VCaP (cell line): Measurements from ENCODE around the gene ATP2C2.

ENCODE experiments used
- H3K27ac ChIP-seq: fragments of 450-650 bp; 2 replicates; pipeline ENCODE4 v1.5.1; 2017
- CTCF ChIP-seq: fragments of 450-650 bp; conservative IDR thresholded peaks from 2 replicates; pipeline ENCODE4 v1.5.1; 2017; ENCODE audit warnings: mild to moderate bottlenecking, moderate library complexity

ATP2C2 gene

GRCh38 chr16:84509032-84509950 lies 141.0 kb downstream of the ATP2C2 start:
- H3K27ac ChIP-seq: no peak overlapping the region
- TF ChIP-seq CTCF: no peak

GRCh38 chr16:84511180-84511800 lies 143.0 kb downstream of the ATP2C2 start:
- TF ChIP-seq CTCF: peak; percentile 86
- peak overlapping the region; percentile 34; the same call in 1 of the 2 replicates for H3K27ac ChIP-seq

- no peak overlapping the region; the same call in 1 of the 2 replicates for H3K27ac ChIP-seq
- no peak for TF ChIP-seq CTCF
Observed at GRCh38 chr16:84511831-84512230, 143.5 kb downstream of the ATP2C2 start.

- no peak overlapping the region for H3K27ac ChIP-seq
Observed at GRCh38 chr16:84513123-84513522, 144.8 kb downstream of the ATP2C2 start.

GRCh38 chr16:84513666-84514065 lies 145.3 kb downstream of the ATP2C2 start:
- no peak overlapping the region for H3K27ac ChIP-seq
- no peak for TF ChIP-seq CTCF

More at GRCh38 chr16:84513123-84513522, 144.8 kb downstream of the ATP2C2 start:
- no peak for TF ChIP-seq CTCF
